T-cell (primary cell): ENCODE results near the gene CDH22. TPM values are rescaled to one million over a fixed set of nuclear protein-coding genes. Genes with fewer than 3 reads are reported as not detected.

Experiments used
- ATAC-seq, 4 experiments: fragments of 200-7000 bp in 3 of 4; fragments of 150-1000 bp in 1 of 4; cut with Tn5 transposase; replicated peaks in 1 of 4; 1 replicate in 3 of 4; 2 replicates in 1 of 4; pipeline ENCODE4 v1.10.0; 2021; ENCODE audit warnings: moderate library complexity in 3 of 4, mild to moderate bottlenecking in 2 of 4, moderate number of reproducible peaks in 1 of 4
- CTCF ChIA-PET, 2 donors: fragments of 300-600 bp; sonication (Branson Sonifier 250); formaldehyde crosslinking; loops; one replicate each; lab custom pipeline; 2022; ENCODE audit warnings: antibody characterized with exemption in 2 of 2; lab: Charles Lee
- POLR2A ChIA-PET, 2 donors: fragments of 300-600 bp; sonication (Branson Sonifier 250); formaldehyde crosslinking; loops; one replicate each; lab custom pipeline; 2022; ENCODE audit warnings: antibody characterized with exemption in 2 of 2; lab: Charles Lee
- DNase-seq, 35 experiments: peaks; one replicate each; pipeline versions ENCODE4 v3.0.0 to v3.0.0-alpha.2; 2013 to 2023
- H3K27ac ChIP-seq: one replicate; pipeline ENCODE4 v1.5.1; 2013; ENCODE audit warnings: low read length
- H3K27me3 ChIP-seq, 2 experiments: replicated peaks in 1 of 2; 1 replicate in 1 of 2; 2 replicates in 1 of 2; pipeline versions ENCODE4 v1.6.1 to v1.7.0; 2013; ENCODE audit warnings: low read length in 1 of 2, mixed read lengths in 1 of 2; ENCODE audit not compliant: control insufficient read depth in 2 of 2, insufficient read depth in 2 of 2; ENCODE audit errors: extremely low read depth in 1 of 2
- H3K36me3 ChIP-seq, 2 donors: 1 replicate in 1 of 2; 2 replicates in 1 of 2; pipeline versions ENCODE4 v1.6.1 to v1.7.0; 2013; ENCODE audit warnings: low read length in 1 of 2; ENCODE audit not compliant: control insufficient read depth in 2 of 2, insufficient read depth in 1 of 2; ENCODE audit errors: extremely low read depth in 1 of 2
- H3K4me1 ChIP-seq, 2 experiments: 1 replicate in 1 of 2; 2 replicates in 1 of 2; pipeline versions ENCODE4 v1.6.1 to v1.7.0; 2013; ENCODE audit warnings: low read length in 2 of 2, mixed read lengths in 1 of 2; ENCODE audit not compliant: insufficient read depth in 2 of 2, control insufficient read depth in 1 of 2; ENCODE audit errors: extremely low read depth in 1 of 2
- H3K4me3 ChIP-seq, 2 donors: 1 replicate in 1 of 2; 2 replicates in 1 of 2; pipeline versions ENCODE4 v1.5.1 to v1.7.0; 2013; ENCODE audit warnings: mild to moderate bottlenecking in 2 of 2, low read length in 1 of 2, moderate library complexity in 1 of 2; ENCODE audit not compliant: control insufficient read depth in 1 of 2; ENCODE audit errors: extremely low read depth in 1 of 2
- H3K9me3 ChIP-seq: 2 replicates; pipeline ENCODE4 v1.7.0; 2013
- H3K27ac Mint-ChIP-seq, 2 donors: one replicate each; pipeline ENCODE4 v1.8.0; 2020 to 2021; ENCODE audit warnings: mild to moderate bottlenecking in 2 of 2, mixed read lengths in 2 of 2
- H3K27me3 Mint-ChIP-seq, 2 donors: one replicate each; pipeline ENCODE4 v1.8.0; 2021 to 2022; ENCODE audit warnings: mixed read lengths in 2 of 2
- H3K36me3 Mint-ChIP-seq: one replicate; pipeline ENCODE4 v1.8.0; 2021; ENCODE audit warnings: mixed read lengths
- H3K4me1 Mint-ChIP-seq, 3 donors: one replicate each; pipeline ENCODE4 v1.8.0; 2020 to 2022; ENCODE audit warnings: mixed read lengths in 3 of 3, mild to moderate bottlenecking in 1 of 3
- H3K4me3 Mint-ChIP-seq, 3 donors: one replicate each; pipeline ENCODE4 v1.8.0; 2020 to 2022; ENCODE audit warnings: mild to moderate bottlenecking in 3 of 3, mixed read lengths in 3 of 3, moderate library complexity in 3 of 3
- H3K9me3 Mint-ChIP-seq, 3 donors: one replicate each; pipeline ENCODE4 v1.8.0; 2020 to 2022; ENCODE audit warnings: mixed read lengths in 3 of 3
- WGBS: methylation state at CpG from one replicate; pipeline ENCODE4 v1.1.5; 2013; ENCODE audit warnings: missing lambda C conversion rate; ENCODE audit not compliant: insufficient coverage; 5-methylcytosine and 5-hydroxymethylcytosine counted together
- total RNA-seq, 35 experiments: library from RNA in 6 of 35; stranded (reverse) in 6 of 35; fragments of 120-200 nt in 1 of 35; gene quantifications; one replicate each; pipeline versions ENCODE4 v1.2.1 to v1.2.4 and lab custom pipeline; 2013 to 2026

Gene CDH22
- total RNA-seq, 5 donors from 2014 or later (not counting 1 experiment from before 2014, with no cell fraction given) = not detected

GRCh38 chr20:46349742-46350056 is 41.4 kb upstream of the CDH22 start:
- peaks cover 25% of the 10 kb centered on the region for H3K36me3 Mint-ChIP-seq
- ChIA-PET POLR2A (no interaction called here), CTCF (interaction anchor here in 1 of 2 donors (0.6 kb wide), 1 partner anchor 52 kb away, joined by 3 read pairs; no protein-coding TSS in a partner anchor)
- no peak overlapping the region for H3K27ac Mint-ChIP-seq
- no peak overlapping the region for H3K4me3 Mint-ChIP-seq
- H3K27me3 Mint-ChIP-seq = no peaks in the 10 kb centered on the region
- Histone ChIP-seq H3K9me3 (no peaks in the 10 kb centered on the region), H3K27ac (no peak overlapping the region), H3K27me3 (no peaks in the 10 kb centered on the region), H3K4me3 (no peak overlapping the region), H3K4me1 (peaks cover 0 to 4% of the 10 kb centered on the region in 2 experiments), H3K36me3 (peaks cover 12 to 39% of the 10 kb centered on the region in 2 donors)
- 60% methylated on average over 2 of the region's 4 CpGs for WGBS
- DNase-seq = no peak
- no peaks in the 10 kb centered on the region for H3K9me3 Mint-ChIP-seq
- ATAC-seq = no peak
- H3K4me1 Mint-ChIP-seq = peaks cover 20 to 49% (median 20%) of the 10 kb centered on the region in 3 donors

- ATAC-seq = peak in 2 of 4 experiments; percentile 26 to 60
- ChIA-PET POLR2A (no interaction called here), CTCF (interaction anchor here (0.6 to 1.4 kb wide), 4 partner anchors 42 to 217 kb away, joined by 3 read pairs; no protein-coding TSS in a partner anchor)
- Histone ChIP-seq H3K27me3 (no peaks in the 10 kb centered on the region), H3K27ac (no peak overlapping the region), H3K4me3 (no peak overlapping the region), H3K4me1 (peaks cover 0 to 4% of the 10 kb centered on the region in 2 experiments), H3K36me3 (peaks cover 12 to 35% of the 10 kb centered on the region in 2 donors), H3K9me3 (no peaks in the 10 kb centered on the region)
- peaks cover 18 to 47% (median 21%) of the 10 kb centered on the region in 3 donors for H3K4me1 Mint-ChIP-seq
- no peak overlapping the region for H3K4me3 Mint-ChIP-seq
- no peaks in the 10 kb centered on the region for H3K27me3 Mint-ChIP-seq
- no peaks in the 10 kb centered on the region for H3K9me3 Mint-ChIP-seq
- peaks cover 23% of the 10 kb centered on the region for H3K36me3 Mint-ChIP-seq
- peak in 28 of 35 experiments; percentile 16 to 68 (median 38) for DNase-seq
- 79% methylated on average over 8 of the region's 12 CpGs for WGBS
- peak overlapping the region in 1 of 2 donors; percentile 22 for H3K27ac Mint-ChIP-seq
These were observed 40.9 kb upstream of the CDH22 start for GRCh38 chr20:46349035-46349741.

GRCh38 chr20:46347841-46348803 is 39.8 kb upstream of the CDH22 start:
- peaks cover 24 to 45% (median 28%) of the 10 kb centered on the region in 3 donors for H3K4me1 Mint-ChIP-seq
- WGBS = 87% methylated on average over 18 of the region's 25 CpGs
- Histone ChIP-seq H3K4me3 (no peak overlapping the region), H3K9me3 (no peaks in the 10 kb centered on the region), H3K4me1 (peaks cover 0 to 15% of the 10 kb centered on the region in 2 experiments), H3K36me3 (peaks cover 8 to 35% of the 10 kb centered on the region in 2 donors), H3K27me3 (peaks cover 0 to 3% of the 10 kb centered on the region in 2 experiments), H3K27ac (no peak overlapping the region)
- no peak for ATAC-seq
- H3K4me3 Mint-ChIP-seq = no peak overlapping the region
- ChIA-PET POLR2A (no interaction called here), CTCF (interaction anchor here (0.7 to 1.4 kb wide), 4 partner anchors 41 to 339 kb away, joined by 3 read pairs; no protein-coding TSS in a partner anchor)
- no peaks in the 10 kb centered on the region for H3K27me3 Mint-ChIP-seq
- peaks cover 17% of the 10 kb centered on the region for H3K36me3 Mint-ChIP-seq
- DNase-seq = no peak
- no peaks in the 10 kb centered on the region for H3K9me3 Mint-ChIP-seq
- no peak overlapping the region for H3K27ac Mint-ChIP-seq

DNA sequence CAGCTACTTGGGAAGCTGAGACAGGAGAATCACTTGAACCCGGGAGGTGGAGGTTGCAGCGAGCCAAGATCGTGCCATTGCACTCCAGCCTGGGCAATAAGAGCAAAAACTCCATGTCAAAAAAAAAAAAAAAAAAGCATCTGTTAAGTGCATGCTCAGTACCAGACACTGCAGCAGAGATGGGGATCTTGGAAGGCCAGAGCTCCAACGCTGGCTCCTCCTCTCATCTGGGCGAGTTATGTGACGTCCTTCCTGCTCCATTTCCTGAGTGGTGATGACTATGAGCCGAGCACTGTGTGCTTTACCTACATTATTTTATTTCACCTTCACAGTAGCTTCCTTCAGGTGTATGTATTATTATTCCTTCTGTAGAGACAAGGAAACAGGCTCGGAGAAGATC is 38.5 kb upstream of the CDH22 start:
- Histone ChIP-seq H3K4me1 (peaks cover 0 to 26% of the 10 kb centered on the region in 2 experiments), H3K9me3 (no peaks in the 10 kb centered on the region), H3K36me3 (peaks cover 2 to 32% of the 10 kb centered on the region in 2 donors), H3K27ac (no peak overlapping the region), H3K27me3 (peaks cover 0 to 15% of the 10 kb centered on the region in 2 experiments), H3K4me3 (no peak overlapping the region)
- Mint-ChIP-seq H3K27ac (no peak overlapping the region), H3K4me3 (no peak overlapping the region), H3K27me3 (peaks cover 0 to 6% of the 10 kb centered on the region in 2 donors), H3K9me3 (no peaks in the 10 kb centered on the region), H3K36me3 (peaks cover 13% of the 10 kb centered on the region), H3K4me1 (peaks cover 33 to 52% (median 39%) of the 10 kb centered on the region in 3 donors)
- ATAC-seq (no peak), DNase-seq (no peak)
- POLR2A ChIA-PET = no interaction called here
- CTCF ChIA-PET = interaction anchor here in 1 of 2 donors (0.7 kb wide), 1 partner anchor 24 kb away, joined by 5 read pairs; no protein-coding TSS in a partner anchor
- WGBS = 86% methylated on average over 1 of the region's 8 CpGs

- H3K27me3 Mint-ChIP-seq = peaks cover 0 to 9% of the 10 kb centered on the region in 2 donors
- Histone ChIP-seq H3K9me3 (no peaks in the 10 kb centered on the region), H3K4me3 (no peak overlapping the region), H3K36me3 (peaks cover 2 to 11% of the 10 kb centered on the region in 2 donors), H3K27me3 (peaks cover 3 to 27% of the 10 kb centered on the region in 2 experiments), H3K27ac (no peak overlapping the region), H3K4me1 (peaks cover 0 to 29% of the 10 kb centered on the region in 2 experiments)
- peaks cover 32 to 43% (median 37%) of the 10 kb centered on the region in 3 donors for H3K4me1 Mint-ChIP-seq
- WGBS = 69% methylated on average over 4 of the region's 8 CpGs
- H3K9me3 Mint-ChIP-seq = no peaks in the 10 kb centered on the region
- DNase-seq (no peak), ATAC-seq (no peak)
- H3K27ac Mint-ChIP-seq = no peak overlapping the region
- POLR2A ChIA-PET = no interaction called here
- H3K36me3 Mint-ChIP-seq = peaks cover 9% of the 10 kb centered on the region
- no peak overlapping the region for H3K4me3 Mint-ChIP-seq
- CTCF ChIA-PET = no interaction called here
These were observed 36.3 kb upstream of the CDH22 start for GRCh38 chr20:46344488-46345162.
